ENCODE results near the gene SLC7A6.

Gene SLC7A6

DNA sequence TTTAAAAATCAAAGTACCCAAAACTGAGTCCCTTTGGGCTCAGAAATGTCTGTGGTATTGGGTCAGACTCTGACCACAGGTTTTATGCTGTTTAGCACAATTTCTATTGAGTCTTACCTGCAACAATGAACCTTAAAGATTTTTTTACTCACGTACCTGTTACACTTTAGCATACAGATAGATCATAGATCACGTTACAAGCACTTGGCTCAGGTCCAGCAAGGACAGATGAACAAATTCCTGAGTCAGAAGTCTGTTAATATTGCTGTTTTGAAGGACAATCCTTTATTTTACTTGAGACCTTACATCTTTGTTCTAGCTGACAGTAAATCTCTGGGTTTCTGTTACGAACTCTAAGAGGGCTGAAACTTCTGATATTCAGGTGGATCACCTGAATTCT lies 33.6 kb downstream of the SLC7A6 start:
- Histone ChIP-seq H3K9me3 (ENCODE audit: low read length) (no peaks in the 10 kb centered on the region), H3K4me3 (ENCODE audit: low read length) (no peak overlapping the region), H2AFZ (ENCODE audit: low read depth, low read length) (no peak overlapping the region), H3K27me3 (ENCODE audit: insufficient read depth, low read length) (no peaks in the 10 kb centered on the region), H3K36me3 (ENCODE audit: insufficient read depth, low read length) (peaks cover 77% of the 10 kb centered on the region), H3K4me1 (ENCODE audit: insufficient read depth, low read length) (peaks cover 2% of the 10 kb centered on the region)

GRCh38 chr16:68298312-68298711 lies 34.0 kb downstream of the SLC7A6 start:
- H2AFZ ChIP-seq (ENCODE audit: low read depth, low read length), result no peak overlapping the region
- H3K9me3 ChIP-seq (ENCODE audit: low read length), result no peaks in the 10 kb centered on the region
- H3K27me3 ChIP-seq (ENCODE audit: insufficient read depth, low read length), result no peaks in the 10 kb centered on the region
- no peak overlapping the region for H3K4me3 ChIP-seq (ENCODE audit: low read length)
- peaks cover 2% of the 10 kb centered on the region for H3K4me1 ChIP-seq (ENCODE audit: insufficient read depth, low read length)
- peaks cover 79% of the 10 kb centered on the region for H3K36me3 ChIP-seq (ENCODE audit: insufficient read depth, low read length)

- Histone ChIP-seq H3K27me3 (ENCODE audit: insufficient read depth, low read length) (no peaks in the 10 kb centered on the region), H3K4me3 (ENCODE audit: low read length) (no peak overlapping the region), H3K36me3 (ENCODE audit: insufficient read depth, low read length) (peaks cover 78% of the 10 kb centered on the region), H2AFZ (ENCODE audit: low read depth, low read length) (no peak overlapping the region), H3K9me3 (ENCODE audit: low read length) (no peaks in the 10 kb centered on the region), H3K4me1 (ENCODE audit: insufficient read depth, low read length) (peaks cover 2% of the 10 kb centered on the region)
These were observed 34.7 kb downstream of the SLC7A6 start for GRCh38 chr16:68298907-68299561.

DNA sequence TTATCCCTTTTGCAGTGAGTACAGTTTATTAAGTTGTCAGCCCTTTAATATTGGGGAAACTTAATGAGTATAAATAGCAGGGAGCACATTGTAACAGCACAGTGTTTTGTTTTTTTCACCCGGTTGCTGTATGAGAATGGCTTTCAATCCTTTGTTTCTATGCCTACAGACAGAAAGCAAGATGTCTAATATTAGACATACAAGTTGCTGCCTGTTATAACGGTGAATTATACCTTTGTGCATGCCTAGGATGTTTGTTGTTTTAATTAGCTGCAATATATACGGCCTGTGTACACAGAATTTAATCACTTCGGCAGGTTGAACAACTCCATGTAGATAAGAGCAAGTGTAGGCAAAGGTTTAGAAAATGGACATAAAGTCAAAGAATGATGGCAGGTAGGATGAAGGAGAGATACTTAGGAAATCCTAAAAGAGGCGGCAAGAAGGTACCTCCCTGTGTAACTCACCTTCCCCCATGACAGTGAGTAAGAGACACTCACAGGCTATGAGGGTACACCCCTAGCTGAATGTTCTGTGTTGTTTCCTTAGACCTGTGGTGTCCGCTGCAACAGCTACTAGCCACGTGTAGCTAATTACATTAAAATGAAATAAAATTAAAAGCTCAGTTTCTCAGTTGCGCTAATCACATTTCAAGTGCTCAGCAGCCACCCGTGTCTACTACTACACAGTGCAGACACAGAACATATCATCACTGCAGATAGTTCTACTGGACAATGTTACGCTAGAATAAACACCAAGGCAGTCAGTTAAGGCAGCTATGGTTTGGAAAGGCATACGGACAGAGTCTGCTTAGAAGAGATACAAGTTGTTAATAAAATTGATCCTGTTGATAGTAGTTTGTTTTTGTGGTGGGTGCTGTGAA lies 35.5 kb downstream of the SLC7A6 start:
- H2AFZ ChIP-seq (ENCODE audit: low read depth, low read length), result no peak overlapping the region
- H3K4me3 ChIP-seq (ENCODE audit: low read length), result no peak overlapping the region
- H3K36me3 ChIP-seq (ENCODE audit: insufficient read depth, low read length), result peaks cover 75% of the 10 kb centered on the region
- no peaks in the 10 kb centered on the region for H3K9me3 ChIP-seq (ENCODE audit: low read length)
- peaks cover 2% of the 10 kb centered on the region for H3K4me1 ChIP-seq (ENCODE audit: insufficient read depth, low read length)
- H3K27me3 ChIP-seq (ENCODE audit: insufficient read depth, low read length), result no peaks in the 10 kb centered on the region

GRCh38 chr16:68300734-68301459 lies 36.6 kb downstream of the SLC7A6 start:
- H3K9me3 ChIP-seq (ENCODE audit: low read length), result no peaks in the 10 kb centered on the region
- no peaks in the 10 kb centered on the region for H3K27me3 ChIP-seq (ENCODE audit: insufficient read depth, low read length)
- H3K4me3 ChIP-seq (ENCODE audit: low read length), result no peak overlapping the region
- H3K4me1 ChIP-seq (ENCODE audit: insufficient read depth, low read length), result peaks cover 2% of the 10 kb centered on the region
- H3K36me3 ChIP-seq (ENCODE audit: insufficient read depth, low read length), result peaks cover 82% of the 10 kb centered on the region
- H2AFZ ChIP-seq (ENCODE audit: low read depth, low read length), result no peak overlapping the region

DNA sequence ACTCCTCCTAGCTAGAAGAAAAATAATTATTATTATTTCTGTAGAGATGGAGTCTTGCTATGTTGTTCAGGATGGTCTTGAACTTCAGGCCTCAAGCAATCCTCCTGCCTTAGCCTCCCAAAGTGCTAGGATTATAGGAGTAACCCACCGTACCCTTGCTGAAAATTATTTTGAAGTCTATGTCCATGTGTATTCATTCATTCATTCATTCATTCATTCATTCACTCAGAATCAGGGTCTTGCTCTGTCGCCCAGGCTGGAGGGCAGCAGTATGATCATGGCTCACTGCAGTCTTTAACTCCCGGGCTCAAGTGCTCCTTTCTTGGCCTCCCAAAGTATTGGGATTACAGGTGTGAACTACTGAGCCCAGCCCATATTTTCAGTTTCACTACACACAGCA lies 42.3 kb downstream of the SLC7A6 start:
- Histone ChIP-seq H2AFZ (ENCODE audit: low read depth, low read length) (no peak overlapping the region), H3K36me3 (ENCODE audit: insufficient read depth, low read length) (peaks cover 45% of the 10 kb centered on the region), H3K27me3 (ENCODE audit: insufficient read depth, low read length) (no peaks in the 10 kb centered on the region), H3K4me1 (ENCODE audit: insufficient read depth, low read length) (peaks cover 14% of the 10 kb centered on the region), H3K9me3 (ENCODE audit: low read length) (no peaks in the 10 kb centered on the region), H3K4me3 (ENCODE audit: low read length) (no peak overlapping the region)

- Histone ChIP-seq H3K9me3 (ENCODE audit: low read length) (no peaks in the 10 kb centered on the region), H3K27me3 (ENCODE audit: insufficient read depth, low read length) (no peaks in the 10 kb centered on the region), H3K4me1 (ENCODE audit: insufficient read depth, low read length) (peaks cover 22% of the 10 kb centered on the region), H2AFZ (ENCODE audit: low read depth, low read length) (no peak overlapping the region), H3K4me3 (ENCODE audit: low read length) (peak overlapping the region; percentile 86), H3K36me3 (ENCODE audit: insufficient read depth, low read length) (peaks cover 32% of the 10 kb centered on the region)
These were observed 45.5 kb downstream of the SLC7A6 start for GRCh38 chr16:68309799-68310198.

DNA sequence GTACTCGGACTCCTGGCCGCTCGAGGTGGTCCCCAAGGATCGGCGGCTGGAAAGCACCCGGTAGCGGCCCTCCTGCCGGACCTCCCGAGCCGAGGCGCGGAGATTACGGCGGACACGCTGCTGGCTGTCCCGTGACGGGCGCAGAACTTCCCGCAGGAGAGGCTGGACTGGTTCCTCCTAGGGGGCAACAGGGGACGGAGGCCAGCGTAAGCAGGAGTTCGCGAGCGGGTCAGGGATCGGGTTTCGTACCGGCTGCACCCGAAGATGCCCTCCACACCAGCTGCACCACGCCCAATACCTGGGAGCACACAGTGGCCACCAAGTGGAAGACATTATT lies 46.1 kb downstream of the SLC7A6 start:
- Histone ChIP-seq H3K9me3 (ENCODE audit: low read length) (no peaks in the 10 kb centered on the region), H3K4me3 (ENCODE audit: low read length) (peak overlapping the region; percentile 86), H2AFZ (ENCODE audit: low read depth, low read length) (peak overlapping the region; percentile 72), H3K4me1 (ENCODE audit: insufficient read depth, low read length) (peaks cover 22% of the 10 kb centered on the region), H3K36me3 (ENCODE audit: insufficient read depth, low read length) (peaks cover 32% of the 10 kb centered on the region), H3K27me3 (ENCODE audit: insufficient read depth, low read length) (no peaks in the 10 kb centered on the region)

- Histone ChIP-seq H3K9me3 (ENCODE audit: low read length) (no peaks in the 10 kb centered on the region), H2AFZ (ENCODE audit: low read depth, low read length) (peak within 1 kb of the TSS; percentile 72), H3K27me3 (ENCODE audit: insufficient read depth, low read length) (no peaks in the 10 kb centered on the region), H3K36me3 (ENCODE audit: insufficient read depth, low read length) (peaks cover 32% of the 10 kb centered on the region), H3K4me3 (ENCODE audit: low read length) (peak within 1 kb of the TSS; percentile 86), H3K4me1 (ENCODE audit: insufficient read depth, low read length) (peaks cover 22% of the 10 kb centered on the region)
These were observed 46.6 kb downstream of the SLC7A6 start, which contains the start of the genes PRMT7 and SLC7A6OS for GRCh38 chr16:68310774-68311511. PRMT7 (plus strand) TSS chr16:68311019; CDS start chr16:68315980, 4,961 bp downstream. SLC7A6OS (minus strand) TSS chr16:68310946; CDS start chr16:68310926, 20 bp downstream.

DNA sequence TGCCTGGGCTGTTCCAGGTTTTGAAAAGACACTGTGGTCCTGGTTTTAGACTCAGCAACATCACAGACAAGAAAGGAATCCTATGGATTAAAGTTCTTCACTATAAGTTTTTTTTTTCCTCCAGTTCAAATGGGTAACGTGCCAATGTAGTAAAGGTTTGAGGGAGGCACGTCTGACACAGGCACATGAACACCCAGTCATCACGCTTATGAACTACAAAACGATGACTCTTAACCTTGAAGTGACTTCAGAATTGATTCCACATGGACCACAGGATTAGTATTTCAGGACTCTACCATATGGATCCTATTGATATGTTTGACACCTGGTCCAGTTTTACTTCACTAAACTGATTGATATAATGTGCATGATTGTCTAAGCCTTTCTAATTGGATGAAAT lies 48.8 kb downstream of the SLC7A6 start:
- H3K4me3 ChIP-seq (ENCODE audit: low read length), result no peak overlapping the region
- H3K36me3 ChIP-seq (ENCODE audit: insufficient read depth, low read length), result peaks cover 34% of the 10 kb centered on the region
- H3K27me3 ChIP-seq (ENCODE audit: insufficient read depth, low read length), result no peaks in the 10 kb centered on the region
- no peak overlapping the region for H2AFZ ChIP-seq (ENCODE audit: low read depth, low read length)
- peaks cover 22% of the 10 kb centered on the region for H3K4me1 ChIP-seq (ENCODE audit: insufficient read depth, low read length)
- H3K9me3 ChIP-seq (ENCODE audit: low read length), result no peaks in the 10 kb centered on the region

DNA sequence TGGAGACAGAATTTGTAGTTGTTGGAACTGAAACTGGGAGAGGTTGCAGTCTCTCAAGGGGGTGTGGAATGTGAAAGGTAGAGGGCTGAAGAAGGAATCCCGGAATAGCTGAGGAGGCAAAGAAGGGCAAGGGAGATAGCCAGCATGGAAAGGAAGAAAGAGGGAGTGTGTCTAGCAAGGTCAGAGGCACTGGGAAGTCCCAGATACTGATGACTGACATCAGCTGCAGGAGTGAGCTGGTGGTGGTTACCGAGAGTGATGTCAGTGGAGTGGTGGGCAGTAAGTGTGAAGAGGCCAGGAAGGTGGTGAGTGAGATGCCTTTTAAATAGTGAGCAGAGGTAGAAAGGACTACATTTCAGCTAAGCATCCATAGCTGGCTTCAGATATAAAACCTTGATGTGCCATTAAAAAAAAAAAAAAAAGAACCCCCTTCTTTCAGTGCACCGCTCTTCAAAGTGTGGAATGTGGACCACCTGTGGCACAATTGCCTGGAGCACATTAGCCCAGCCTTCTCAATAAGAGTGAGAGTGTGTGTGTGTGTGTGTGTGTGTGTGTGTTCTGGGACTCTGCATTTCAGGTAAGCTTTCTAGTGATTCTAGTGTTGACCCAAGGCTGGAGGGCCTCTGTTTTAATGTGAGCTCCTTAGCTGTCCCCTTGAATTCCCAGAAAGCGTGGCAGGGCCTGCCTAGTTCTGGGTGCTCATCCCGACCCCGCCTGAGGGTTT lies 55.0 kb downstream of the SLC7A6 start:
- Histone ChIP-seq H2AFZ (ENCODE audit: low read depth, low read length) (no peak overlapping the region), H3K4me1 (ENCODE audit: insufficient read depth, low read length) (no peaks in the 10 kb centered on the region), H3K4me3 (ENCODE audit: low read length) (no peak overlapping the region), H3K9me3 (ENCODE audit: low read length) (no peaks in the 10 kb centered on the region), H3K36me3 (ENCODE audit: insufficient read depth, low read length) (peaks cover 63% of the 10 kb centered on the region), H3K27me3 (ENCODE audit: insufficient read depth, low read length) (no peaks in the 10 kb centered on the region)

DNA sequence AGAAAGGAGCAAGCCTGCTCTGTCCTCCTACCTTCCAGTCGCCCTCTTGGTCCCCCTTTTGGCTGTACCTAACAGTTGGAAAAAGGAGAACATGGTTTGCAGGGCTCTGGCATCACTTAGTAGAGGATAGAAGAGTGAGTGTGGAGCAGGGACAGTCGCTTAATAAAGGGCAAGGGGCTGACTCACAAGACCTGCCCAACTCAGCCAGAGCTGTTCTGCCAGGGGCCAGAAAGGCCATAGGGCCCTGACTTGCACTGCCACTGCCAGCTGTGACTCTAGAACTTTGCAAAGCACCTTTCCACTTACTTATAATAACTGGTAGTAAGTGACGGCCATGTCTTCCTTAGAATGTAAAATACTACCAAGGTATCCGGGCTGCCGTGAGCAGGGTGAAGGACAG lies 60.0 kb downstream of the SLC7A6 start:
- Histone ChIP-seq H3K27me3 (ENCODE audit: insufficient read depth, low read length) (no peaks in the 10 kb centered on the region), H3K36me3 (ENCODE audit: insufficient read depth, low read length) (peaks cover 53% of the 10 kb centered on the region)

More for the DNA sequence above, 60.0 kb downstream of the SLC7A6 start:
- Histone ChIP-seq H3K4me3 (ENCODE audit: low read length) (no peak overlapping the region), H2AFZ (ENCODE audit: low read depth, low read length) (no peak overlapping the region), H3K9me3 (ENCODE audit: low read length) (no peaks in the 10 kb centered on the region), H3K4me1 (ENCODE audit: insufficient read depth, low read length) (no peaks in the 10 kb centered on the region)

All from neuron (in vitro differentiated cells).